Measurements from ENCODE around the gene PIWIL1. TPM values are rescaled to one million over a fixed set of nuclear protein-coding genes. Genes with fewer than 3 reads are reported as not detected.

The PIWIL1 gene
- total and polyA plus RNA-seq, 2 experiments from 2014 or later, result not detected

DNA sequence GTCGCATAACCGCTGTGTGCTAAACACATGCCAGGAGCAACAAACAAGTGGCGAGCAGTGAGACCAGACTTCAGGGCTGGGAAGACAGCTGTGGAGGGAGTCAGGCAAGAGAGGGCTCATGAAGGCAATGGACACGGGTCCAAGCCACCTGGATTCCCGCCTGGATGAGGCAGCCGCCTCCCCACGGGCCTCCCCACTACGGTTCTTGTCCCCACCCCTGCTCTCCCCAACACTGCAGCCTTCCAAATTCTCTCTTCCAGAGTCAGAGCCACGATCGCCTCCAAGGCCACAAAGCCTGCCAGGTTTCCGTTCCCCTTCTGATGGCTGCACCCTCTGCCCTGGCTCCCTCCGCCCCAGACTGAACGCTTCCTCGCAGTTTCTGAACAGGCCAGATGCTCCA lies 36.1 kb upstream of the PIWIL1 start:
- H3K4me2 ChIP-seq, result no peak overlapping the region
- no peaks in the 10 kb centered on the region for H3K79me2 ChIP-seq (replicated peaks; ENCODE audit: insufficient read depth)
- H3K9me2 ChIP-seq (ENCODE audit: insufficient read depth), result no peaks in the 10 kb centered on the region
- TF ChIP-seq ZNF114 (CRISPR knock-in tag; IDR thresholded peaks at IDR 0.05) (no peak), CREB1 (CRISPR knock-in tag; IDR thresholded peaks at IDR 0.05; ENCODE audit: low read depth) (no peak), STAT1 (IDR thresholded peaks at IDR 0.05; ENCODE audit: unreplicated experiment) (no peak), ZNF331 (CRISPR knock-in tag; IDR thresholded peaks at IDR 0.05; ENCODE audit: low read depth) (no peak), EZH2 (IDR thresholded peaks at IDR 0.05; ENCODE audit: low read depth, unreplicated experiment) (no peak), ZNF462 (CRISPR knock-in tag; IDR thresholded peaks at IDR 0.05) (no peak), EZH2phosphoT487 (IDR thresholded peaks at IDR 0.05; ENCODE audit: unreplicated experiment) (no peak), JUNB (IDR thresholded peaks at IDR 0.05; ENCODE audit: unreplicated experiment) (no peak), NANOG (IDR thresholded peaks at IDR 0.05; ENCODE audit: borderline replicate concordance) (no peak), POLR2AphosphoS5 (IDR thresholded peaks at IDR 0.05; ENCODE audit: low read depth) (no peak), CTCF (conservative IDR thresholded peaks at IDR 0.05; ENCODE audit: low read depth in 2 of 2) (no peak)
- TF ChIP-seq, protein P1, sequence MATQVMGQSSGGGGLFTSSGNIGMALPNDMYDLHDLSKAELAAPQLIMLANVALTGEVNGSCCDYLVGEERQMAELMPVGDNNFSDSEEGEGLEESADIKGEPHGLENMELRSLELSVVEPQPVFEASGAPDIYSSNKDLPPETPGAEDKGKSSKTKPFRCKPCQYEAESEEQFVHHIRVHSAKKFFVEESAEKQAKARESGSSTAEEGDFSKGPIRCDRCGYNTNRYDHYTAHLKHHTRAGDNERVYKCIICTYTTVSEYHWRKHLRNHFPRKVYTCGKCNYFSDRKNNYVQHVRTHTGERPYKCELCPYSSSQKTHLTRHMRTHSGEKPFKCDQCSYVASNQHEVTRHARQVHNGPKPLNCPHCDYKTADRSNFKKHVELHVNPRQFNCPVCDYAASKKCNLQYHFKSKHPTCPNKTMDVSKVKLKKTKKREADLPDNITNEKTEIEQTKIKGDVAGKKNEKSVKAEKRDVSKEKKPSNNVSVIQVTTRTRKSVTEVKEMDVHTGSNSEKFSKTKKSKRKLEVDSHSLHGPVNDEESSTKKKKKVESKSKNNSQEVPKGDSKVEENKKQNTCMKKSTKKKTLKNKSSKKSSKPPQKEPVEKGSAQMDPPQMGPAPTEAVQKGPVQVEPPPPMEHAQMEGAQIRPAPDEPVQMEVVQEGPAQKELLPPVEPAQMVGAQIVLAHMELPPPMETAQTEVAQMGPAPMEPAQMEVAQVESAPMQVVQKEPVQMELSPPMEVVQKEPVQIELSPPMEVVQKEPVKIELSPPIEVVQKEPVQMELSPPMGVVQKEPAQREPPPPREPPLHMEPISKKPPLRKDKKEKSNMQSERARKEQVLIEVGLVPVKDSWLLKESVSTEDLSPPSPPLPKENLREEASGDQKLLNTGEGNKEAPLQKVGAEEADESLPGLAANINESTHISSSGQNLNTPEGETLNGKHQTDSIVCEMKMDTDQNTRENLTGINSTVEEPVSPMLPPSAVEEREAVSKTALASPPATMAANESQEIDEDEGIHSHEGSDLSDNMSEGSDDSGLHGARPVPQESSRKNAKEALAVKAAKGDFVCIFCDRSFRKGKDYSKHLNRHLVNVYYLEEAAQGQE (IDR thresholded peaks at IDR 0.05; ENCODE audit: unreplicated experiment), result no peak
- TF ChIP-seq, protein P2, sequence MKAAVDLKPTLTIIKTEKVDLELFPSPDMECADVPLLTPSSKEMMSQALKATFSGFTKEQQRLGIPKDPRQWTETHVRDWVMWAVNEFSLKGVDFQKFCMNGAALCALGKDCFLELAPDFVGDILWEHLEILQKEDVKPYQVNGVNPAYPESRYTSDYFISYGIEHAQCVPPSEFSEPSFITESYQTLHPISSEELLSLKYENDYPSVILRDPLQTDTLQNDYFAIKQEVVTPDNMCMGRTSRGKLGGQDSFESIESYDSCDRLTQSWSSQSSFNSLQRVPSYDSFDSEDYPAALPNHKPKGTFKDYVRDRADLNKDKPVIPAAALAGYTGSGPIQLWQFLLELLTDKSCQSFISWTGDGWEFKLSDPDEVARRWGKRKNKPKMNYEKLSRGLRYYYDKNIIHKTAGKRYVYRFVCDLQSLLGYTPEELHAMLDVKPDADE (IDR thresholded peaks at IDR 0.05), result no peak
- H3K36me3 ChIP-seq (ENCODE audit: insufficient read depth), result no peaks in the 10 kb centered on the region
- Mint-ChIP-seq H3K4me3 (no peak overlapping the region), H3K27ac (no peak overlapping the region), H3K36me3 (ENCODE audit: low read depth) (peaks cover 38% of the 10 kb centered on the region), H3K9me3 (peaks cover 98% of the 10 kb centered on the region), H3K4me1 (no peaks in the 10 kb centered on the region), H3K27me3 (ENCODE audit: insufficient read depth, low read depth, poor library complexity) (peaks cover 15% of the 10 kb centered on the region)
- no peaks in the 10 kb centered on the region for H3K27me3 ChIP-seq (ENCODE audit: insufficient read depth)
- H2AFZ ChIP-seq, result no peak overlapping the region
- ATAC-seq (no peak), DNase-seq (ENCODE audit: low spot score) (no peak)
- no peak overlapping the region for H3K4me3 ChIP-seq
- no peaks in the 10 kb centered on the region for H4K20me1 ChIP-seq (replicated peaks; ENCODE audit: insufficient read depth)
- H3K27ac ChIP-seq (ENCODE audit: low read depth), result no peak overlapping the region
- no peaks in the 10 kb centered on the region for H3F3A ChIP-seq (replicated peaks; ENCODE audit: low read depth)
- H3K4me1 ChIP-seq (ENCODE audit: insufficient read depth), result no peaks in the 10 kb centered on the region
